Mucosa of descending colon (tissue), 3 donors: ENCODE data around the gene TGFB2. TPM values are rescaled to one million over a fixed set of nuclear protein-coding genes. Genes with fewer than 3 reads are reported as not detected.

Experiments
- ATAC-seq: fragments of 200-7000 bp; cut with Tn5 transposase; one replicate; pipeline ENCODE4 v1.9.1; 2020; ENCODE audit warnings: mild to moderate bottlenecking, moderate library complexity
- DNase-seq, 3 donors: peaks; one replicate each; pipeline ENCODE4 v3.0.0-alpha.2; 2020
- H3K36me3 ChIP-seq: fragments of 200-600 bp; one replicate; pipeline ENCODE4 v1.8.0; 2021; ENCODE audit warnings: low read depth, mild to moderate bottlenecking
- H3K4me1 ChIP-seq: fragments of 200-600 bp; one replicate; pipeline ENCODE4 v1.8.0; 2021; ENCODE audit warnings: low read depth, mild to moderate bottlenecking
- H3K4me3 ChIP-seq: fragments of 200-600 bp; one replicate; pipeline ENCODE4 v1.8.0; 2021; ENCODE audit warnings: mild to moderate bottlenecking
- H3K9me3 ChIP-seq: fragments of 200-600 bp; one replicate; pipeline ENCODE4 v1.8.0; 2021; ENCODE audit warnings: mild to moderate bottlenecking
- intact Hi-C, 2 donors: fragments of 100-400 bp; cut with DNase I in 1 of 2; cut with micrococcal nuclease in 1 of 2; formaldehyde crosslinking; loops; one replicate each; pipeline versions ENCODE4 v1.11.0 to v1.11.1; 2022; cut with DNase I, micrococcal nuclease
- total RNA-seq, 3 donors: library from RNA; stranded (reverse); fragmentation: NEBNext Ultra II Directional in 2 of 3; extraction: Animal tissue kit (Norgen Biotek cat#: 25700) in 2 of 3; gene quantifications; one replicate each; pipeline versions ENCODE4 v1.2.1 to v1.2.4, GENCODE V29; 2021 to 2023
- TF ChIP-seq, protein P1 (sequence below): fragments of 200-600 bp; IDR thresholded peaks from one replicate; pipeline ENCODE4 v1.8.0; 2022; ENCODE audit warnings: antibody characterized with exemption, mild to moderate bottlenecking
- donor health status: DM: no; HTN: no; CAD: no; lungs with moderate emphysema.
- donor health status: DM: no; HTN: no; CAD: no.
- donor health status: DM: no; HTN: yes; CAD: no.

Gene TGFB2
- total RNA-seq, 3 donors from 2014 or later = 0.09 to 8.5 (median 0.48) TPM

DNA sequence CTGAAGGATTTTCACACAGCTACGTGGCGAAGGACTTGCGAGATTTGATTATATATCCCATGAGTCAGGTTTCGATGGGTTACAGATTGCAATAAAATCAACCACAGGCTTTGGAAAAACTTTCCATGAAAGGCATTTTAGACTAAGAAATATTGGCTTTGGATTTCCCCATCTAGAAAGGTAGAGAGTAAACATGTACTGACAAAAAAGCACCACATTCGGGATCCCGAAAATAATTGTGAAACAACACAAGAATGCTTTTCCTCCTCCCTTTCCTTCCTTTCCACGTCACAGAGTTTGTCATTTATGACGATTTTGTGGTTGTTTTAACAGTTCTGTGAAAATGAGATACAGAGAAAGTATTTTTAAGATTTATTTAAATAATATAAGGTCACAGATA lies 38.5 kb downstream of the TGFB2 start:
- TF ChIP-seq, protein P1, sequence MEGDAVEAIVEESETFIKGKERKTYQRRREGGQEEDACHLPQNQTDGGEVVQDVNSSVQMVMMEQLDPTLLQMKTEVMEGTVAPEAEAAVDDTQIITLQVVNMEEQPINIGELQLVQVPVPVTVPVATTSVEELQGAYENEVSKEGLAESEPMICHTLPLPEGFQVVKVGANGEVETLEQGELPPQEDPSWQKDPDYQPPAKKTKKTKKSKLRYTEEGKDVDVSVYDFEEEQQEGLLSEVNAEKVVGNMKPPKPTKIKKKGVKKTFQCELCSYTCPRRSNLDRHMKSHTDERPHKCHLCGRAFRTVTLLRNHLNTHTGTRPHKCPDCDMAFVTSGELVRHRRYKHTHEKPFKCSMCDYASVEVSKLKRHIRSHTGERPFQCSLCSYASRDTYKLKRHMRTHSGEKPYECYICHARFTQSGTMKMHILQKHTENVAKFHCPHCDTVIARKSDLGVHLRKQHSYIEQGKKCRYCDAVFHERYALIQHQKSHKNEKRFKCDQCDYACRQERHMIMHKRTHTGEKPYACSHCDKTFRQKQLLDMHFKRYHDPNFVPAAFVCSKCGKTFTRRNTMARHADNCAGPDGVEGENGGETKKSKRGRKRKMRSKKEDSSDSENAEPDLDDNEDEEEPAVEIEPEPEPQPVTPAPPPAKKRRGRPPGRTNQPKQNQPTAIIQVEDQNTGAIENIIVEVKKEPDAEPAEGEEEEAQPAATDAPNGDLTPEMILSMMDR = no peak
- Histone ChIP-seq H3K4me3 (no peak overlapping the region), H3K36me3 (no peaks in the 10 kb centered on the region), H3K9me3 (no peaks in the 10 kb centered on the region), H3K4me1 (no peaks in the 10 kb centered on the region)
- DNase-seq (no peak), ATAC-seq (no peak)
- intact Hi-C loops = no loop called here

DNA sequence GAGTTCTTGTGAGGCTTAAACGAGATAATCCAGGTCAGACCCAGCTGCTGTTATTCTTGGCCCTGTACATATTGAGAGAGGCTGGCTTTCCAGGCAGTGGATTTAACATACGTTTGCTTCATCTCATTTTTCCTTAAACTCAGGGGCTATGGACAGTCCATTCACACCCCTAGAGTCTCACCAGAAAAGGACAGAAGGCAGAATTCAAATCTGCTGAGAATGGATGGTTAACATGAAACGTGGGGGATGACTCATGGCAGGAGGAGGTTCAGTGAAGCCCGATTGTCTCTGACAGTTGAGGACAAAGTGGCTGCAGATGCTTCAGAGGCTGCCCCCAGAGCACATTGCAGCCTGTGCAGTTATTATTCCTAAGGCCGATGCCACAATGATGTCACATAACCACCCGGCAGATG lies 39.5 kb downstream of the TGFB2 start:
- intact Hi-C loops = no loop called here
- ATAC-seq = no peak

DNA sequence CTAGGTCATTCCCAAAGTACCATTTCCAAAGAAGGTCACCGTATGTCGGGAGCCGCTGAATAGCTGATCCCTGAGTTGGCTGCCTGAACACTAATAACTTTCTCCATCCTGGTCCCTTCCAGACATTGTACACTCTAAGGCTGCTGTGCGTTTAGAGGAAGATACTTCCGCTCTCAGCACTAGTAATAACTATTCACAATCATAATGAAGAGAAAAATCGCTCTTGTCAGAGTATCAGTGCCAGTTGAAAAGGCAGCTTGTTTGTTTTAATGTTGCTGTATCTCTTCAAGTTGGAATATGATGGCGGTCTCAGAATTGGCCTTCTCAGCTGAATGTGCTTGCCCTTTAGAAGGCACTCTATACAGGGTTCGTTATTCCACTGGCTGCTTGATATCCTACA lies 43.5 kb downstream of the TGFB2 start:
- H3K4me1 ChIP-seq = no peaks in the 10 kb centered on the region
- no peaks in the 10 kb centered on the region for H3K36me3 ChIP-seq
- no peak overlapping the region for H3K4me3 ChIP-seq
- intact Hi-C loops = no loop called here
- TF ChIP-seq, protein P1 = no peak
- no peak for ATAC-seq
- DNase-seq = no peak
- H3K9me3 ChIP-seq = no peaks in the 10 kb centered on the region

More for the DNA sequence above, 39.5 kb downstream of the TGFB2 start:
- TF ChIP-seq, protein P1 = no peak
- Histone ChIP-seq H3K36me3 (no peaks in the 10 kb centered on the region), H3K9me3 (no peaks in the 10 kb centered on the region), H3K4me3 (no peak overlapping the region), H3K4me1 (no peaks in the 10 kb centered on the region)
- no peak for DNase-seq

DNA sequence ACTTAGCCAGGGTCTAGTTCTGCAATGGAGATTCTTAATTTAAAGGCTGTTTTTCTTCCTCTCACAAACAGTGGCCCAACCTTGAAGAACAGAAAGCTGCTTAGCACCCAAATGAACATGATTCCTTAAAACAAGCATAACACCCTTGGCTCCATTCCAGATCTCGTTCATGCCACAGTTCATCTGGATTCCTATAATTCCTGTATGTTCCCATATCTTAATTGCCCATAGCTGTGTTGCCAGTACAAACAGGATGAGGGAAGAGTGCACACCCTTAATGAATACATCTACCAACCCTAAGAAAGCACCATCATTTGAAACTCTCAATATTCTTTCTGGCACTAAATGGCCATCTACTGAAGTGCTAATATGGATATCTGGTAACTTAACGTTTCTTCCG lies 45.5 kb downstream of the TGFB2 start:
- intact Hi-C loops = no loop called here
- H3K4me3 ChIP-seq = no peak overlapping the region
- TF ChIP-seq, protein P1 = no peak

DNA sequence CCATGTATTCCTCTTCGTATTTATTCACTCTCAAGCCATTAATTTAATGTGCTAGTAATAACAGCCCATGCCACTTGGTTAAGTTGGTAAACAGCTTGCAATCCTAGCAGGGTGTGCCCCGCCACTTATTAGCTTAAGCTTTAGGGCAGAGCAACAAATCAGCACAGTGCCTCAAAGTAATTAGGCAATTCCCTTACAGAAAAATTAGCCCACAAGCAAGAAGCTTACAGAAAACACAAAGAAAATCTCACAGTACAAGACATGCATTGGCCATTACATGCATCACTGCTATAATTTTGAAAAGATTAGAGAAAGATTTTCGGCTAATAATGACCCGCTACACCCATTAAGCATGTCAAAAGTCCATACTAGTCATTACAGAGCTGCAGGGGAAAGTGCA lies 47.6 kb downstream of the TGFB2 start:
- DNase-seq (no peak), ATAC-seq (no peak)
- H3K4me1 ChIP-seq = no peaks in the 10 kb centered on the region
- intact Hi-C loops = no loop called here
- TF ChIP-seq, protein P1 = no peak
- H3K36me3 ChIP-seq = no peaks in the 10 kb centered on the region
- H3K4me3 ChIP-seq = no peak overlapping the region
- H3K9me3 ChIP-seq = no peaks in the 10 kb centered on the region

More for the DNA sequence above, 45.5 kb downstream of the TGFB2 start:
- ATAC-seq = no peak
- DNase-seq = peak in 1 of 3 donors; percentile 10
- Histone ChIP-seq H3K4me1 (no peaks in the 10 kb centered on the region), H3K9me3 (no peaks in the 10 kb centered on the region), H3K36me3 (no peaks in the 10 kb centered on the region)

DNA sequence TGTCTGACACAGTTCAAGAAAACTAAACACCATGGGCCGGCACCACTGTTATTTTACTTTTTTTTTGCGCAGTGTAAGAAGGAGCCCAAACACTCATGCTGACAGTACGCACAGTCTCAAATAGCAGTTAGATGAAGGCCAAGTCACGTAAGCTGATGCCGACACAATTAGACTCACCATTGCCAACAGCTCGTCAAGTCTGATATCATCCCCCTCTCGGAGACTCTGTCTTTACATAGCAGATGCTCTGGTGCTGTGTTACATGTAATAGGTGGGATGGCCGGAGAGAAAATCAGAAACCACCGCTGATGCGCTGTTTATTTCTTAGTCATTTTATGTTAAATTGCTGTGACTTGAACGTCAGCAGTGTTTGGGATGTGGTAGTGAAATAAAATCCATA lies 49.3 kb downstream of the TGFB2 start:
- intact Hi-C loops = no loop called here
- Histone ChIP-seq H3K4me3 (no peak overlapping the region), H3K36me3 (no peaks in the 10 kb centered on the region), H3K9me3 (no peaks in the 10 kb centered on the region), H3K4me1 (no peaks in the 10 kb centered on the region)
- DNase-seq (no peak), ATAC-seq (no peak)
- TF ChIP-seq, protein P1 = no peak
